ENCODE measurements around the gene C1orf141. TPM values are rescaled to one million over a fixed set of nuclear protein-coding genes. Genes with fewer than 3 reads are reported as not detected.

C1orf141 gene
- total and polyA plus RNA-seq, 9 of the 15 experiments (the other 6 are each of a cell fraction or from before 2014, with no cell fraction given), result not detected

GRCh38 chr1:67053785-67054772 lies 80.7 kb downstream of the C1orf141 start, which contains the start of gene SLC35D1 (continued):
- TF ChIP-seq, protein P1, sequence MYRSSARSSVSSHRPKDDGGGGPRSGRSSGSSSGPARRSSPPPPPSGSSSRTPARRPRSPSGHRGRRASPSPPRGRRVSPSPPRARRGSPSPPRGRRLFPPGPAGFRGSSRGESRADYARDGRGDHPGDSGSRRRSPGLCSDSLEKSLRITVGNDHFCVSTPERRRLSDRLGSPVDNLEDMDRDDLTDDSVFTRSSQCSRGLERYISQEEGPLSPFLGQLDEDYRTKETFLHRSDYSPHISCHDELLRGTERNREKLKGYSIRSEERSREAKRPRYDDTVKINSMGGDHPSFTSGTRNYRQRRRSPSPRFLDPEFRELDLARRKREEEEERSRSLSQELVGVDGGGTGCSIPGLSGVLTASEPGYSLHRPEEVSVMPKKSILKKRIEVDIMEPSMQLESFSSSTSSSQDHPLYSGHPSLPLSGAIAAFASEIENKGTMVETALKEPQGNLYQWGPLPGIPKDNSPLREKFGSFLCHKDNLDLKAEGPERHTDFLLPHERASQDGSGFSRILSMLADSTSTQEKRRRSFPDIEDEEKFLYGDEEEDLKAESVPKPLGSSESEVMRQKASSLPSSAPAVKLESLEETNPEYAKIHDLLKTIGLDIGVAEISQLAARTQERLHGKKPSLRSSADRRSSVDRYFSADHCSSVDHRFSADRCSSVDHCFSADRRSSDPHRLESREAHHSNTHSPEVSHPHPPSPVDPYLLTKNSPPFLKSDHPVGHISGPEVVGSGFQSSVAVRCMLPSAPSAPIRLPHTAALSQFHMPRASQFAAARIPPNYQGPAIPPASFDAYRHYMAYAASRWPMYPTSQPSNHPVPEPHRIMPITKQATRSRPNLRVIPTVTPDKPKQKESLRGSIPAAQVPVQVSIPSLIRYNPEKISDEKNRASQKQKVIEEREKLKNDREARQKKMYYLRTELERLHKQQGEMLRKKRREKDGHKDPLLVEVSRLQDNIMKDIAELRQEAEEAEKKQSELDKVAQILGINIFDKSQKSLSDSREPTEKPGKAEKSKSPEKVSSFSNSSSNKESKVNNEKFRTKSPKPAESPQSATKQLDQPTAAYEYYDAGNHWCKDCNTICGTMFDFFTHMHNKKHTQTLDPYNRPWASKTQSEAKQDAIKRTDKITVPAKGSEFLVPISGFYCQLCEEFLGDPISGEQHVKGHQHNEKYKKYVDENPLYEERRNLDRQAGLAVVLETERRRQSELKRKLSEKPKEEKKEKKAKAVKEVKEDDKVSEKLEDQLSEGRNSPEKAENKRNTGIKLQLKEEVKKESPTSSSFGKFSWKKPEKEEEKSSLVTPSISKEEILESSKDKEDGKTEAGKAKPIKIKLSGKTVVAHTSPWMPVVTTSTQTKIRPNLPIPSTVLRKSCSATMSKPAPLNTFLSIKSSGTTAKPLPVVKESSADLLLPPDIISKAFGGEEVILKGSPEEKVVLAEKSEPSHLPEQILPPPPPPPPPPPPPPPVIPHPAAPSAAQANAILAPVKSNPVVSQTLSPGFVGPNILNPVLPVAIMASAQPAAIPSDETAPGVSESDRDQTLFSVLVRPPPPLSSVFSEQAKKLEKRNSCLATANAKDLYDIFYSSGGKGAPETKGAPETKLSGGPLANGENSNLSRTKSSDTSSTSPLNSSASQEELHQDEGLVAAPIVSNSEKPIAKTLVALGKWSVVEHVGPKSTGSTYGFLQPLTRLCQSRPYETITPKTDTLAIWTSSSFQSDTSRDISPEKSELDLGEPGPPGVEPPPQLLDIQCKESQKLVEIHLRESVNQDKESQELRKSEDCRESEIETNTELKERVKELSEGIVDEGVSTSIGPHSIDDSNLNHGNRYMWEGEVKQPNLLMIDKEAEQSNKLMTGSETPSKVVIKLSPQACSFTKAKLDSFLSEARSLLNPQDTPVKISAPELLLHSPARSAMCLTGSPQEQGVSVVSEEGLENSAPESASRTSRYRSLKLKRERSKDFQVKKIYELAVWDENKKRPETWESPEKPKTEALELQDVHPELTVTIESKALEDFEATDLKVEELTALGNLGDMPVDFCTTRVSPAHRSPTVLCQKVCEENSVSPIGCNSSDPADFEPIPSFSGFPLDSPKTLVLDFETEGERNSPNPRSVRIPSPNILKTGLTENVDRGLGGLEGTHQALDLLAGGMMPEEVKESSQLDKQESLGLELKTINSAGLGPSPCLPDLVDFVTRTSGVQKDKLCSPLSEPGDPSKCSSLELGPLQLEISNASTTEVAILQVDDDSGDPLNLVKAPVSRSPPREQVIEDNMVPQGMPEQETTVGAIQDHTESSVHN (IDR thresholded peaks at IDR 0.05; ENCODE audit: borderline replicate concordance in 1 of 2, low read depth in 1 of 2), result no peak
- TF ChIP-seq SP1 (CRISPR knock-in tag; IDR thresholded peaks at IDR 0.05) (peak; percentile 40; the same call in 1 of the 2 replicates), CXXC5 (CRISPR knock-in tag; IDR thresholded peaks at IDR 0.05) (peak; percentile 44), OTX1 (CRISPR knock-in tag; IDR thresholded peaks at IDR 0.05) (peak; percentile 60; the same call in 1 of the 2 replicates), ELF1 (tag; IDR thresholded peaks at IDR 0.05) (peak; percentile 55; the same call in 1 of the 2 replicates), HLTF (IDR thresholded peaks at IDR 0.05) (no peak), EP400 (IDR thresholded peaks at IDR 0.05) (peak; percentile 68), MYC (IDR thresholded peaks at IDR 0.05; ENCODE audit: low read depth, low read length) (peak; percentile 62), MYC (CRISPR knock-in tag; IDR thresholded peaks at IDR 0.05; ENCODE audit: borderline replicate concordance, low read depth) (peak; percentile 42; the same call in 1 of the 2 replicates), ZNF830 (CRISPR knock-in tag; IDR thresholded peaks at IDR 0.05) (peak; percentile 71; the same call in 1 of the 2 replicates), HMGN3 (IDR thresholded peaks at IDR 0.05; ENCODE audit: borderline replicate concordance, extremely low read depth, insufficient read length, low read depth, low read length) (peak; percentile 70)
- TF ChIP-seq, protein P2, sequence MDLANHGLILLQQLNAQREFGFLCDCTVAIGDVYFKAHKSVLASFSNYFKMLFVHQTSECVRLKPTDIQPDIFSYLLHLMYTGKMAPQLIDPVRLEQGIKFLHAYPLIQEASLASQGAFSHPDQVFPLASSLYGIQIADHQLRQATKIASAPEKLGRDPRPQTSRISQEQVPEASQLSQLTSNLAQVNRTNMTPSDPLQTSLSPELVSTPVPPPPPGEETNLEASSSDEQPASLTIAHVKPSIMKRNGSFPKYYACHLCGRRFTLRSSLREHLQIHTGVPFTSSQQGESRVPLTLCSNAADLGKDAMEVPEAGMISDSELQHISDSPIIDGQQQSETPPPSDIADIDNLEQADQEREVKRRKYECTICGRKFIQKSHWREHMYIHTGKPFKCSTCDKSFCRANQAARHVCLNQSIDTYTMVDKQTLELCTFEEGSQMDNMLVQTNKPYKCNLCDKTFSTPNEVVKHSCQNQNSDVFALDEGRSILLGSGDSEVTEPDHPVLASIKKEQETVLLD (IDR thresholded peaks at IDR 0.05), result peak; percentile 94
- TF ChIP-seq, protein P3, sequence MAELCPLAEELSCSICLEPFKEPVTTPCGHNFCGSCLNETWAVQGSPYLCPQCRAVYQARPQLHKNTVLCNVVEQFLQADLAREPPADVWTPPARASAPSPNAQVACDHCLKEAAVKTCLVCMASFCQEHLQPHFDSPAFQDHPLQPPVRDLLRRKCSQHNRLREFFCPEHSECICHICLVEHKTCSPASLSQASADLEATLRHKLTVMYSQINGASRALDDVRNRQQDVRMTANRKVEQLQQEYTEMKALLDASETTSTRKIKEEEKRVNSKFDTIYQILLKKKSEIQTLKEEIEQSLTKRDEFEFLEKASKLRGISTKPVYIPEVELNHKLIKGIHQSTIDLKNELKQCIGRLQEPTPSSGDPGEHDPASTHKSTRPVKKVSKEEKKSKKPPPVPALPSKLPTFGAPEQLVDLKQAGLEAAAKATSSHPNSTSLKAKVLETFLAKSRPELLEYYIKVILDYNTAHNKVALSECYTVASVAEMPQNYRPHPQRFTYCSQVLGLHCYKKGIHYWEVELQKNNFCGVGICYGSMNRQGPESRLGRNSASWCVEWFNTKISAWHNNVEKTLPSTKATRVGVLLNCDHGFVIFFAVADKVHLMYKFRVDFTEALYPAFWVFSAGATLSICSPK (IDR thresholded peaks at IDR 0.05; ENCODE audit: borderline replicate concordance), result no peak
- TF ChIP-seq, protein P4, sequence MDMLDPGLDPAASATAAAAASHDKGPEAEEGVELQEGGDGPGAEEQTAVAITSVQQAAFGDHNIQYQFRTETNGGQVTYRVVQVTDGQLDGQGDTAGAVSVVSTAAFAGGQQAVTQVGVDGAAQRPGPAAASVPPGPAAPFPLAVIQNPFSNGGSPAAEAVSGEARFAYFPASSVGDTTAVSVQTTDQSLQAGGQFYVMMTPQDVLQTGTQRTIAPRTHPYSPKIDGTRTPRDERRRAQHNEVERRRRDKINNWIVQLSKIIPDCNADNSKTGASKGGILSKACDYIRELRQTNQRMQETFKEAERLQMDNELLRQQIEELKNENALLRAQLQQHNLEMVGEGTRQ (CRISPR knock-in tag; IDR thresholded peaks at IDR 0.05), result no peak
